Smooth muscle cell (in vitro differentiated cells): ENCODE results near the gene MCFD2. TPM values are rescaled to one million over a fixed set of nuclear protein-coding genes. Genes with fewer than 3 reads are reported as not detected.
A peak's percentile ranks its signal among the peaks of the same experiment; 100 is the strongest.

Source experiments
- DNase-seq: peaks from one replicate; lab custom pipeline; 2025; ENCODE audit not compliant: unreplicated experiment; lab: John Stamatoyannopoulos, UW
- H2AFZ ChIP-seq: fragments of 200-600 bp; sonication (generic); 2 replicates; pipeline ENCODE4 v1.6.0; 2016; ENCODE audit warnings: antibody characterized with exemption, low read depth, mild to moderate bottlenecking
- H3F3A ChIP-seq: fragments of 200-600 bp; sonication (generic); 2 replicates; pipeline ENCODE4 v1.6.0; 2017; ENCODE audit warnings: antibody characterized with exemption, low read depth
- H3K27ac ChIP-seq: fragments of 200-600 bp; sonication (generic); 2 replicates; pipeline ENCODE4 v1.5.1; 2016; ENCODE audit warnings: low read depth, mild to moderate bottlenecking
- H3K27me3 ChIP-seq: fragments of 200-600 bp; sonication (generic); 2 replicates; pipeline ENCODE4 v1.6.1; 2016; ENCODE audit warnings: low read depth, mild to moderate bottlenecking
- H3K36me3 ChIP-seq: fragments of 200-600 bp; sonication (generic); 2 replicates; pipeline ENCODE4 v1.5.1; 2016; ENCODE audit warnings: low read depth
- H3K4me1 ChIP-seq: fragments of 200-600 bp; sonication (generic); 2 replicates; pipeline ENCODE4 v1.5.1; 2016; ENCODE audit warnings: low read depth
- H3K4me2 ChIP-seq: fragments of 200-600 bp; sonication (generic); 2 replicates; pipeline ENCODE4 v1.6.0; 2016; ENCODE audit warnings: mild to moderate bottlenecking
- H3K4me3 ChIP-seq: fragments of 200-600 bp; sonication (generic); 2 replicates; pipeline ENCODE4 v1.5.1; 2016; ENCODE audit warnings: mild to moderate bottlenecking
- H3K79me2 ChIP-seq: fragments of 200-600 bp; sonication (generic); 2 replicates; pipeline ENCODE4 v1.6.0; 2016; ENCODE audit warnings: low read depth, mild to moderate bottlenecking
- H3K9ac ChIP-seq: fragments of 200-600 bp; sonication (generic); 2 replicates; pipeline ENCODE4 v1.6.0; 2016; ENCODE audit warnings: low read depth
- H3K9me3 ChIP-seq: fragments of 200-600 bp; sonication (generic); replicated peaks from 2 replicates; pipeline ENCODE4 v1.5.1; 2016; ENCODE audit warnings: low read depth
- H4K20me1 ChIP-seq: fragments of 200-600 bp; sonication (generic); 2 replicates; pipeline ENCODE4 v1.6.0; 2016; ENCODE audit warnings: low read depth
- CTCF ChIP-seq: fragments of 200-600 bp; sonication (generic); IDR thresholded peaks from 2 replicates; pipeline ENCODE4 v1.5.1; 2017; ENCODE audit warnings: borderline replicate concordance, mild to moderate bottlenecking, antibody characterized with exemption; ENCODE audit not compliant: insufficient read depth, poor library complexity, severe bottlenecking
- WGBS: methylation state at CpG from one replicate; pipeline ENCODE4 v1.1.7; 2016; ENCODE audit warnings: low lambda C conversion rate; 5-methylcytosine and 5-hydroxymethylcytosine counted together
- polyA plus RNA-seq: library from polyadenylated mRNA; unstranded; fragments of >200 nt; fragmentation: Nextera tagmentation; extraction: Ambion mirVana; gene quantifications from 2 replicates; pipeline ENCODE4 v1.2.1, GENCODE V29; 2016
- small RNA-seq: library from RNA; depleted of rRNA; stranded (forward); fragments of <200 nt; gene quantifications from one replicate; pipeline ENCODE3, GENCODE V24; 2014
- total RNA-seq: library from RNA; depleted of rRNA; stranded (reverse); fragments of >200 nt; gene quantifications from 2 replicates; pipeline ENCODE4 v1.2.3, GENCODE V29; 2014

MCFD2 gene
- total and polyA plus RNA-seq, 2 experiments from 2014 or later = 100 to 167 TPM

- 61% methylated on average over 1 of the region's 1 CpG for WGBS
- peaks cover 10% of the 10 kb centered on the region for H3F3A ChIP-seq
- no peaks in the 10 kb centered on the region for H4K20me1 ChIP-seq
- peak overlapping the region; percentile 42 for H3K4me2 ChIP-seq
- peaks cover 4% of the 10 kb centered on the region for H3K4me1 ChIP-seq
- no peaks in the 10 kb centered on the region for H3K79me2 ChIP-seq
- H3K9ac ChIP-seq = peak overlapping the region; percentile 63
- no peak for DNase-seq
- no peaks in the 10 kb centered on the region for H3K36me3 ChIP-seq
- no peaks in the 10 kb centered on the region for H3K27me3 ChIP-seq
- H2AFZ ChIP-seq = no peak overlapping the region
- H3K4me3 ChIP-seq = no peak overlapping the region
- TF ChIP-seq CTCF = no peak
- peak overlapping the region; percentile 96 for H3K27ac ChIP-seq
- H3K9me3 ChIP-seq = no peaks in the 10 kb centered on the region
These were observed 59.8 kb downstream of the MCFD2 start for GRCh38 chr2:46855805-46856204.

- no peaks in the 10 kb centered on the region for H3K9me3 ChIP-seq
- H3F3A ChIP-seq = peaks cover 10% of the 10 kb centered on the region
- no peak overlapping the region for H2AFZ ChIP-seq
- peaks cover 7% of the 10 kb centered on the region for H3K4me1 ChIP-seq
- no peaks in the 10 kb centered on the region for H3K27me3 ChIP-seq
- no peak for TF ChIP-seq CTCF
- H4K20me1 ChIP-seq = no peaks in the 10 kb centered on the region
- H3K4me3 ChIP-seq = no peak overlapping the region
- no peak for DNase-seq
- H3K36me3 ChIP-seq = no peaks in the 10 kb centered on the region
- H3K79me2 ChIP-seq = no peaks in the 10 kb centered on the region
- H3K4me2 ChIP-seq = no peak overlapping the region
- peak overlapping the region; percentile 96 for H3K27ac ChIP-seq
- no peak overlapping the region for H3K9ac ChIP-seq
- WGBS = 79% methylated on average over 3 of the region's 3 CpGs
These were observed 61.3 kb downstream of the MCFD2 start for GRCh38 chr2:46854260-46854659.

- no peak overlapping the region for H3K9ac ChIP-seq
- peaks cover 20% of the 10 kb centered on the region for H3K4me1 ChIP-seq
- no peak for TF ChIP-seq CTCF
- H3K9me3 ChIP-seq = no peaks in the 10 kb centered on the region
- 96% methylated on average over 1 of the region's 1 CpG for WGBS
- no peak for DNase-seq
- H3K36me3 ChIP-seq = no peaks in the 10 kb centered on the region
- no peaks in the 10 kb centered on the region for H3K79me2 ChIP-seq
- no peak overlapping the region for H2AFZ ChIP-seq
- H3K27me3 ChIP-seq = no peaks in the 10 kb centered on the region
- H3K4me2 ChIP-seq = no peak overlapping the region
- H4K20me1 ChIP-seq = no peaks in the 10 kb centered on the region
- peaks cover 9% of the 10 kb centered on the region for H3F3A ChIP-seq
- no peak overlapping the region for H3K27ac ChIP-seq
- H3K4me3 ChIP-seq = no peak overlapping the region
These were observed 63.0 kb downstream of the MCFD2 start for GRCh38 chr2:46852598-46852997.

- Histone ChIP-seq H2AFZ (no peak overlapping the region), H3K36me3 (no peaks in the 10 kb centered on the region), H3K27ac (no peak overlapping the region), H3K27me3 (no peaks in the 10 kb centered on the region), H3K4me1 (peaks cover 23% of the 10 kb centered on the region), H3K9ac (no peak overlapping the region), H3K79me2 (no peaks in the 10 kb centered on the region), H3K4me3 (no peak overlapping the region), H3K4me2 (no peak overlapping the region), H3K9me3 (no peaks in the 10 kb centered on the region), H3F3A (peaks cover 9% of the 10 kb centered on the region), H4K20me1 (no peaks in the 10 kb centered on the region)
- no peak for DNase-seq
- 93% methylated on average over 9 of the region's 9 CpGs for WGBS
- no peak for TF ChIP-seq CTCF
These were observed 63.5 kb downstream of the MCFD2 start for GRCh38 chr2:46852124-46852523.

Small RNA genes lying within 50 kb of the gene (small RNA-seq; reads per million reads assigned to genes)
- gene AC093732.2 = not detected

Other genes starting within 250 kb of the MCFD2 start
- gene SOCS5, start 216.5 kb downstream of the MCFD2 start, total RNA-seq = 31.1 and 42.8 TPM in 2 replicates
- gene SOCS5, start 216.5 kb downstream of the MCFD2 start, polyA plus RNA-seq = 6.2 and 8.9 TPM in 2 replicates
- 10.2 and 10.6 TPM in 2 replicates for gene TTC7A, start 25.4 kb upstream of the MCFD2 start, total RNA-seq
- 10.1 and 12.8 TPM in 2 replicates for gene TTC7A, start 25.4 kb upstream of the MCFD2 start, polyA plus RNA-seq
- gene STPG4, start 239.5 kb upstream of the MCFD2 start, total RNA-seq = 0.36 and 0.54 TPM in 2 replicates
- 1.9 TPM in 1 of 2 replicates, not detected in the other for gene STPG4, start 239.5 kb upstream of the MCFD2 start, polyA plus RNA-seq